ENCODE results near the gene STXBP4.

Gene STXBP4

GRCh38 chr17:55177159-55177854, 208.7 kb downstream of the STXBP4 start:
- no peak for DNase-seq

- no peak for DNase-seq
Measured at GRCh38 chr17:55177855-55178217, 209.3 kb downstream of the STXBP4 start.

GRCh38 chr17:55186937-55187770, 218.6 kb downstream of the STXBP4 start:
- DNase-seq = no peak

DNA sequence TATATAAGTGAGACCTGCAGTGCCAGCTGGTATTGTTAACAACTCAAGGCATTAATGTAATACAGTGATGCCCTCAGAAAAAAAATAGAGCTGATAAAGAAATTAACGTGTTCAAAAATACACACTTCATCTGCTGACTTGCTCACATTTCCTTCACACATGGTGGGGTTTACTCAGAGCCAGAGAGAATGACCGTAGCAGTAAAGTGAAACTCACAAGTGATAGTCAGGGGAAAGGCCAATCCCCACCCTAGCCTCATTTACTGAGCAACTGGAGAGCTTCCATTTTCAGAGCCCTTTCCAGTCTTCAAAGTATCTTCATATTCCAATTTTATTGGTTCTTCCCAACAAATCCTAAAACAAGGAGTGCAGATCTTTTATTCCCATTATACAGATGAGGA, 222.2 kb downstream of the STXBP4 start:
- no peak for DNase-seq

- no peak for DNase-seq
Measured at GRCh38 chr17:55198690-55199370, 230.3 kb downstream of the STXBP4 start.

DNA sequence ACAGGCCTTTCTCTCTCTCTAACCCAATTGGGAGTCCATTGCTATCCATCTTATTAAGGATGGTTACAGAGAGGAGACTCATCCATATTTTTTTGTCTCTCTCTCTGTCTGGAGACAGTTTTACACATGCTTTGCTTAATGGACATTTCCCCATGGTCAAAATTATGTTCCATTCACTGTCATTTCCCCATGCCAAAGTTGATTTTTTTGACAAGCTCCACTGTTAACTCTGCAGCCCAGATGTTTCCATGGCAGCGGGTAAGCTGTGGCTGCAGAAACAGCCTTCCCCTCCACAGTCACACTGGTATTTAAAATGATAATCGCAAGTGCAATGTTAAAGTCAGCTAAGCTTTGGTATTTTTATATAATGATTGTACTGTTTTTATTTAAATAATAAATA, 232.3 kb downstream of the STXBP4 start:
- no peak for DNase-seq

DNA sequence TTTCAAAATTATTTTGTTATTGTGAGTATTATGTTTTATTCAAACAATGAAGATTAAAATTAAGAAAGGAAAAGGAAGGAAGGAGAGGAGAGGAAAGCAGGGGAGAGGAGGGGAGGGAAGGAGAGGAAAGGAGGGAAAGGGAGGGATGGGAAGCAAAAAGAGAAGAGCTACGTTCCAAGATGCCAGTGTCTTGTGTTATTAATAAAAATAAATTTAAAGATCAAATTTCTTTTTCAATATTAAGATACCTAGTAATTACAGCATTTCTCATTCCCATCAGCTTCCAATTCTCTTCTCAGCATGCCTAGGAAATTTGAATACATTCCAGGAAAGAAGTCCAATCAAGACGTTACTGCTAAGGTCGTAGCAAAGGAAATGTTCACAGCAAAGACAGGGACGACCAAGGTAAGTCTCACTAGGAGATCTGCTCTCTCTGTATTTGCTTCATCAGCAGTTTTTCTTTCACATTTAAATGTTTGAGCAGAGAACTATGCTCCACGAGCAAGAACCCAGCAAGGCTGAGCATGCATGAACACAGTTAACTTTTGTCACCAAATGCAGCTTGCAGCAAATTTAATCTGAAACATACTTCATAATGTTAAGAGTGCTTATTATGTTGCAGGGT, 232.9 kb downstream of the STXBP4 start:
- no peak for DNase-seq

- DNase-seq = no peak
Measured at GRCh38 chr17:55202896-55203295, 234.3 kb downstream of the STXBP4 start.

DNA sequence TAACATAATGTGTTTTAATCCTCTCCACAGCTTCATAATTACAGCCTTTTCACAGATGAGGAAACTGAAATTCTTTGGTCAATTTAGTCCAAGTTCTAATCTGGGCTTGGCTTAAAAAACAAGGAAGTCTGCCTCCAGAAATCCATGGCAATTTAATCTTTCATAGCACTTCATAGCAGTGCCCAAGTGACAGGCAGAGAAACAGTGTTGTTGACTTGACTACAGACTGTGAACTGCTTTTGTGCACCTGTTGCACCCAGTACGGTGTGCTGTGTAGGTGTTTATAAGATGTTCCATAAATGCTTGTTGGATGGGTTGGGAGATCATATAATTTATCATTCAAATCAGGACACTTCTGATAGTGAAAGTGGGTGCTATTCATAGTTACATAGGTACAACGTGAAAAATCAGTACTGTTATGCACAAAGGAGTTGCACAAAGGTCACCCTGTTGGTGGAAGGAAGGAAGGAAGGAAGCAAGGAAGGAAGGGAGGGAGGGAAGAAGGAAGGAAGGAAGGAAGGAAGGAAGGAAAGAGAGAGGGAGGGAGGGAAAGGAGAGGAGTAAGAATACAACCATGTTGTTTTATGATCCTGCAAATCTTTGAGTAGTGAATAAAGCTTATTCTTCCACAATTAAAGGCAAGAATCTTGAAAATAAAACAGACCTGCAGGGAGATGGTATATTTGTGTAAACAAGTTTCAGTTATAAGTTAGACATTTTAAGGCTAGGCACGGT, 239.7 kb downstream of the STXBP4 start:
- no peak for DNase-seq

- no peak for DNase-seq
Measured at GRCh38 chr17:55210292-55210691, 241.7 kb downstream of the STXBP4 start.

DNA sequence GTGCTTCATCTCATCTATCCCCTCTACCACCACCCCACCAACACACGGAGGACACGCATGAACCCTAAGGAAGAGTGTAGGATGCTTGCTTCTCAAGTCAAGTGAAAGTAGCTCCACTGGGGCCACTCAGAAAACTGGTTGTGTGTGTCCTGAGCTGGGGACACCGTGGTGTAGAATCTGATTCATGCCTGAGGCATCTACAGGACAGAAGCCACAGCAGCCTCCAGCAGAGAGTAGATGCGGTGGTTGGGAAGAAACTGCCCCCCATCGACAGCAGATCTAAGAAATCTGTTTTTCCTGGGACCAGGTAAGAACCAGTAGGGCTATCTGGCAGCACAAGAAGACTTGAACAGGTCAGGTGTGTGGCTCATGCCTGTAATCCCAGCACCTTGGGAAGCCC, 244.3 kb downstream of the STXBP4 start:
- no peak for DNase-seq

- DNase-seq = no peak
Measured at GRCh38 chr17:55215711-55216110, 247.1 kb downstream of the STXBP4 start.

DNA sequence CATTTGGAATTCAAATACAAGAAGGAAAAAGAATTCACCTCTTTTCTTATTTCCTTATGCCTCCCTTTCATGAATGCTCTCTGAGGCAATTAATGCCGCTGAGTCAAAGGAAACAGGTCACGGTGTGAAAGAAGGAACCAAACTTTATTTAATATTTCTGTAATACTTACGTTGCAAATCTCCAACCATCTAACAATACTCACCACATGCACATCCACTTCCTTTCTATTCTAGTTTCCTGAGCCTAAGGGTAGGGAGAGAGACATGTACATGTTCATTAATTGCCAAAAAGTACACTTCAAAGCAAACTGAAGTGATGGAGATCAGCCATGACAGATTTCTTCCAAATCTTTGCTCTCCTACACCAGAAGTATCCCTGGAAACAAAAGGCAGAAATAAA, 248.3 kb downstream of the STXBP4 start:
- no peak for DNase-seq

DNA sequence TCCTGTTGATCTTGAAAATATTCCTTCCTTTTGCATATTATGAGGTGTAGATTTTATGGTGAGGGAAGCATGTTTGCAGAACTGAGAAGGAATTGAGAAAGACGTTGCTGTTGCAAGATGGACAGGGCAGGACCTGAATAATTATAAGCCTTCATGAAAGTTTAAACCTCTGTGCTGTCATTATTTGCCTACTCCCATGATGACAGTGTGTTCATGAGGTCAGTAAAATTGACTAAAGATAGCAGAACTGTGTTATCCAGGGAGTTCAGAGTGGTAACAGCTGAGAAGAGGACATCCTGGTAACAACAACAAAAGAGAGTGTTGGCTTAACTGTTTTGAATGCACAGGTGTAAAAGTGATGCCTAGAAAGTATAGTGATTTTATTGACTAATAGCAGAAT, 250.9 kb downstream of the STXBP4 start:
- no peak for DNase-seq

DNA sequence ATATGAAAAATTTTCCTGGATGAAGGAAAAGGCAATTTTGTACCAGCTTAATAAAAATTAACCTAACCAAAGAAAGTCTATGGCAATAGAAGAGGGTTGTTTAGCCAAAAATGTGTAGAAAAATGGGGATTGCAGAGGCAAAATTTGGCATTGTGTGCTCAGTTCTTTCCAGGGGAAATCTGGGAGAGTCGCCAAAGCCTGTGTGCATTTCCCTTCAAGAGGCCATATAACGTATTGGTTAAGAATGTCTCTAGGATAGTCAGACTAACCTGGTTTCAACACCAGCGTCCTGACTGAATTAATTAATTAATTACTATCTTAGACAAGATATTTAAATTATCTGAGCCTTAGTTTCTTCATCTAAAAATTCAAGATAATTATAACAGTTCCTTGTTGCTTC, 251.4 kb downstream of the STXBP4 start:
- DNase-seq = no peak

Measured in inflammatory macrophage treated with lipopolysaccharide for 1 hour (primary cell).